ENCODE data around the gene OTUB2. TPM values are rescaled to one million over a fixed set of nuclear protein-coding genes. Genes with fewer than 3 reads are reported as not detected.

OTUB2 gene
- total RNA-seq, 1 donor from 2014 or later = 6.8 TPM

GRCh38 chr14:93989939-93990338 is 36.2 kb upstream of the OTUB2 start:
- Mint-ChIP-seq H3K27me3 (ENCODE audit: insufficient read depth, low read depth) (peaks cover 11% of the 10 kb centered on the region), H3K36me3 (no peaks in the 10 kb centered on the region), H3K9me3 (no peaks in the 10 kb centered on the region), H3K4me3 (no peak overlapping the region), H3K27ac (no peak overlapping the region), H3K4me1 (peaks cover 22% of the 10 kb centered on the region)
- H3K9ac ChIP-seq = no peak overlapping the region
- H3F3A ChIP-seq (ENCODE audit: low read depth) = no peaks in the 10 kb centered on the region
- H3K4me1 ChIP-seq = peaks cover 11% of the 10 kb centered on the region
- no peaks in the 10 kb centered on the region for H3K27me3 ChIP-seq
- H3K27ac ChIP-seq = no peak overlapping the region
- no peaks in the 10 kb centered on the region for H3K36me3 ChIP-seq
- no peaks in the 10 kb centered on the region for H4K20me1 ChIP-seq (ENCODE audit: low read depth)
- no peak overlapping the region for H3K4me2 ChIP-seq
- no peaks in the 10 kb centered on the region for H3K9me3 ChIP-seq (ENCODE audit: low read depth)
- DNase-seq (ENCODE audit: low spot score) = no peak
- no peak overlapping the region for H3K4me3 ChIP-seq
- TF ChIP-seq EZH2phosphoT487 (IDR thresholded peaks at IDR 0.05) (no peak), EZH2 (IDR thresholded peaks at IDR 0.05) (no peak)
- TF ChIP-seq, protein P1, sequence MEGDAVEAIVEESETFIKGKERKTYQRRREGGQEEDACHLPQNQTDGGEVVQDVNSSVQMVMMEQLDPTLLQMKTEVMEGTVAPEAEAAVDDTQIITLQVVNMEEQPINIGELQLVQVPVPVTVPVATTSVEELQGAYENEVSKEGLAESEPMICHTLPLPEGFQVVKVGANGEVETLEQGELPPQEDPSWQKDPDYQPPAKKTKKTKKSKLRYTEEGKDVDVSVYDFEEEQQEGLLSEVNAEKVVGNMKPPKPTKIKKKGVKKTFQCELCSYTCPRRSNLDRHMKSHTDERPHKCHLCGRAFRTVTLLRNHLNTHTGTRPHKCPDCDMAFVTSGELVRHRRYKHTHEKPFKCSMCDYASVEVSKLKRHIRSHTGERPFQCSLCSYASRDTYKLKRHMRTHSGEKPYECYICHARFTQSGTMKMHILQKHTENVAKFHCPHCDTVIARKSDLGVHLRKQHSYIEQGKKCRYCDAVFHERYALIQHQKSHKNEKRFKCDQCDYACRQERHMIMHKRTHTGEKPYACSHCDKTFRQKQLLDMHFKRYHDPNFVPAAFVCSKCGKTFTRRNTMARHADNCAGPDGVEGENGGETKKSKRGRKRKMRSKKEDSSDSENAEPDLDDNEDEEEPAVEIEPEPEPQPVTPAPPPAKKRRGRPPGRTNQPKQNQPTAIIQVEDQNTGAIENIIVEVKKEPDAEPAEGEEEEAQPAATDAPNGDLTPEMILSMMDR (IDR thresholded peaks at IDR 0.05) = no peak
- H3K79me2 ChIP-seq (ENCODE audit: low read depth) = no peaks in the 10 kb centered on the region
- H2AFZ ChIP-seq (replicated peaks) = no peak overlapping the region

- H3K36me3 Mint-ChIP-seq = no peaks in the 10 kb centered on the region
- TF ChIP-seq EZH2 (IDR thresholded peaks at IDR 0.05) (no peak), EZH2phosphoT487 (IDR thresholded peaks at IDR 0.05) (no peak)
- TF ChIP-seq, protein P1 (IDR thresholded peaks at IDR 0.05) = no peak
- Histone ChIP-seq H2AFZ (replicated peaks) (no peak overlapping the region), H3K9ac (no peak overlapping the region), H4K20me1 (ENCODE audit: low read depth) (no peaks in the 10 kb centered on the region), H3K4me2 (no peak overlapping the region), H3K9me3 (ENCODE audit: low read depth) (no peaks in the 10 kb centered on the region), H3K79me2 (ENCODE audit: low read depth) (no peaks in the 10 kb centered on the region), H3K4me1 (peaks cover 11% of the 10 kb centered on the region), H3F3A (ENCODE audit: low read depth) (no peaks in the 10 kb centered on the region), H3K27me3 (no peaks in the 10 kb centered on the region), H3K27ac (no peak overlapping the region), H3K36me3 (no peaks in the 10 kb centered on the region), H3K4me3 (no peak overlapping the region)
- peaks cover 11% of the 10 kb centered on the region for H3K27me3 Mint-ChIP-seq (ENCODE audit: insufficient read depth, low read depth)
- no peaks in the 10 kb centered on the region for H3K9me3 Mint-ChIP-seq
- peaks cover 20% of the 10 kb centered on the region for H3K4me1 Mint-ChIP-seq
- no peak for DNase-seq (ENCODE audit: low spot score)
- no peak overlapping the region for H3K4me3 Mint-ChIP-seq
- H3K27ac Mint-ChIP-seq = no peak overlapping the region
These were observed 34.9 kb upstream of the OTUB2 start for GRCh38 chr14:93991212-93991611.

GRCh38 chr14:93991649-93992048 is 34.5 kb upstream of the OTUB2 start:
- no peak overlapping the region for H3K27ac ChIP-seq
- Mint-ChIP-seq H3K27me3 (ENCODE audit: insufficient read depth, low read depth) (peaks cover 11% of the 10 kb centered on the region), H3K27ac (no peak overlapping the region), H3K36me3 (no peaks in the 10 kb centered on the region), H3K4me3 (no peak overlapping the region), H3K4me1 (peaks cover 17% of the 10 kb centered on the region), H3K9me3 (no peaks in the 10 kb centered on the region)
- no peak overlapping the region for H3K4me2 ChIP-seq
- peaks cover 11% of the 10 kb centered on the region for H3K4me1 ChIP-seq
- DNase-seq (ENCODE audit: low spot score) = no peak
- H3K4me3 ChIP-seq = no peak overlapping the region
- H3K27me3 ChIP-seq = no peaks in the 10 kb centered on the region
- TF ChIP-seq EZH2phosphoT487 (IDR thresholded peaks at IDR 0.05) (no peak), EZH2 (IDR thresholded peaks at IDR 0.05) (no peak)
- TF ChIP-seq, protein P1 (IDR thresholded peaks at IDR 0.05) = no peak
- no peaks in the 10 kb centered on the region for H3K79me2 ChIP-seq (ENCODE audit: low read depth)
- H3F3A ChIP-seq (ENCODE audit: low read depth) = no peaks in the 10 kb centered on the region
- no peaks in the 10 kb centered on the region for H3K9me3 ChIP-seq (ENCODE audit: low read depth)
- no peaks in the 10 kb centered on the region for H4K20me1 ChIP-seq (ENCODE audit: low read depth)
- H3K36me3 ChIP-seq = no peaks in the 10 kb centered on the region
- no peak overlapping the region for H2AFZ ChIP-seq (replicated peaks)
- no peak overlapping the region for H3K9ac ChIP-seq
